Motor neuron (in vitro differentiated cells): Measurements from ENCODE around the gene GPA33. TPM values are rescaled to one million over a fixed set of nuclear protein-coding genes. Genes with fewer than 3 reads are reported as not detected.

Experiments used
- ATAC-seq, 8 experiments: fragments of 200-7000 bp; cut with Tn5 transposase; replicated peaks in 6 of 8; 2 replicates each; pipeline ENCODE4 v1.8.0; 2021; ENCODE audit warnings: mild to moderate bottlenecking in 8 of 8, moderate library complexity in 8 of 8
- H3K27ac ChIP-seq, 2 donors: fragments of 250-450 bp; sonication (Bioruptor Pico); 2 replicates each; pipeline ENCODE4 v1.9.0; 2021; ENCODE audit warnings: antibody characterized with exemption in 2 of 2, mild to moderate bottlenecking in 2 of 2, moderate library complexity in 1 of 2
- H3K4me1 ChIP-seq, 2 donors: fragments of 250-450 bp; sonication (Bioruptor Pico); replicated peaks in 1 of 2; 2 replicates each; pipeline ENCODE4 v1.6.1; 2021; ENCODE audit warnings: antibody characterized with exemption in 2 of 2, mild to moderate bottlenecking in 2 of 2, moderate library complexity in 1 of 2
- H3K4me3 ChIP-seq, 5 donors: fragments of 250-450 bp; sonication (Bioruptor Pico); 2 replicates each; pipeline ENCODE4 v1.9.0; 2021; ENCODE audit warnings: antibody characterized with exemption in 5 of 5, mild to moderate bottlenecking in 5 of 5, moderate library complexity in 4 of 5
- WGBS, 10 experiments: fragments of 450-650 bp; shearing (Covaris generic); methylation state at CpG; one replicate each; pipeline ENCODE4 v1.0.0; 2022; 5-methylcytosine and 5-hydroxymethylcytosine counted together
- in situ Hi-C, 9 experiments: fragments of 400-800 bp; cut with MboI; loops; one replicate each; pipeline ENCODE4 v1.15.0; 2021; ENCODE audit warnings: low sequenced_read_pairs in 9 of 9, low pct_unique_long_range_greater_than_20kb in 2 of 9; ENCODE audit not compliant: unreplicated experiment in 9 of 9
- total RNA-seq, 8 experiments: library from RNA; unstranded; fragments of 300-600 nt; gene quantifications; 2 replicates each; pipeline versions ENCODE4 v1.2.3 to v1.2.4, GENCODE V29; 2022

GPA33 gene
- total RNA-seq, 8 experiments from 2014 or later, result 0.14 to 1.2 (median 0.24) TPM; not detected in 1

GRCh38 chr1:167094690-167095089 is 4.5 kb upstream of the GPA33 start:
- peak in 1 of 8 experiments; percentile 5 for ATAC-seq
- Histone ChIP-seq H3K4me1 (no peaks in the 10 kb centered on the region), H3K4me3 (no peak overlapping the region), H3K27ac (no peak overlapping the region)
- in situ Hi-C loops, result loop anchor here in 1 of 9 experiments (25.0 kb wide), 1 partner anchor 118 kb away; the partner anchor contains the start of gene POU2F1
- WGBS, 10 experiments, result 14 to 100% (median 88%) methylated on average over 1 to 8 of the region's 8 CpGs; no CpG with 5 or more reads in 3 of the 10 experiments

- Histone ChIP-seq H3K27ac (no peak within 1 kb of the TSS), H3K4me1 (no peaks in the 10 kb centered on the region), H3K4me3 (no peak within 1 kb of the TSS)
- peak in 1 of 8 experiments; percentile 17 for ATAC-seq
- 17 to 87% (median 78%) methylated on average over 2 to 8 of the region's 8 CpGs; no CpG with 5 or more reads in 3 of the 10 experiments for WGBS, 10 experiments
- in situ Hi-C loops, result loop anchor here in 1 of 9 experiments (25.0 kb wide), 1 partner anchor 118 kb away; the partner anchor contains the start of gene POU2F1
These were observed 3.8 kb upstream of the GPA33 start, which contains the start of gene STYXL2 for GRCh38 chr1:167093846-167094516. STYXL2 (plus strand) TSS chr1:167094075; CDS start chr1:167094850, 775 bp downstream.

GRCh38 chr1:167092653-167093052 is 2.5 kb upstream of the GPA33 start:
- 22 to 100% (median 94%) methylated on average over 1 of the region's 1 CpG; no CpG with 5 or more reads in 2 of the 10 experiments for WGBS, 10 experiments
- no peak for ATAC-seq
- Histone ChIP-seq H3K27ac (no peak overlapping the region), H3K4me3 (no peak overlapping the region), H3K4me1 (no peaks in the 10 kb centered on the region)
- in situ Hi-C loops, result loop anchor here in 1 of 9 experiments (25.0 kb wide), 1 partner anchor 120 kb away; the partner anchor contains the start of gene POU2F1

GRCh38 chr1:167089939-167090313 is 251 bp downstream of the GPA33 start:
- in situ Hi-C loops, result loop anchor here in 2 of 9 experiments (10.0 to 25.0 kb wide), 2 partner anchors 122 to 125 kb away; partner anchors contain the start of gene POU2F1 (in 1 of the 2)
- H3K4me1 ChIP-seq, result no peaks in the 10 kb centered on the region

GRCh38 chr1:167088746-167089417 is 1.3 kb downstream of the GPA33 start:
- no peak overlapping the region for H3K27ac ChIP-seq
- ATAC-seq, result peak in 1 of 8 experiments; percentile 18
- 6 to 100% (median 60%) methylated on average over 1 to 5 of the region's 6 CpGs; no CpG with 5 or more reads in 3 of the 10 experiments for WGBS, 10 experiments
- in situ Hi-C loops, result loop anchor here in 2 of 9 experiments (10.0 to 25.0 kb wide), 2 partner anchors 123 to 126 kb away; partner anchors contain the start of gene POU2F1 (in 1 of the 2)
- H3K4me3 ChIP-seq, result no peak overlapping the region
- H3K4me1 ChIP-seq, result no peaks in the 10 kb centered on the region

More at GRCh38 chr1:167089939-167090313, 251 bp downstream of the GPA33 start:
- 0 to 100% (median 30%) methylated on average over 1 to 2 of the region's 2 CpGs; no CpG with 5 or more reads in 2 of the 10 experiments for WGBS, 10 experiments
- Histone ChIP-seq H3K4me3 (no peak overlapping the region), H3K27ac (no peak overlapping the region)
- ATAC-seq, result peak in 3 of 8 experiments; percentile 54 to 75 (median 67)

- H3K27ac ChIP-seq, result no peak overlapping the region
- WGBS, 10 experiments, result 40 to 100% (median 74%) methylated on average over 1 to 3 of the region's 3 CpGs; no CpG with 5 or more reads in 4 of the 10 experiments
- no peaks in the 10 kb centered on the region for H3K4me1 ChIP-seq
- in situ Hi-C loops, result loop anchor here in 2 of 9 experiments (10.0 to 25.0 kb wide), 2 partner anchors 126 to 128 kb away; partner anchors contain the start of gene POU2F1 (in 1 of the 2)
- no peak for ATAC-seq
- H3K4me3 ChIP-seq, result no peak overlapping the region
These were observed 3.4 kb downstream of the GPA33 start for GRCh38 chr1:167086768-167087167.

- H3K4me1 ChIP-seq, result no peaks in the 10 kb centered on the region
- no peak overlapping the region for H3K4me3 ChIP-seq
- WGBS, 10 experiments, result 14 to 94% (median 62%) methylated on average over 1 to 5 of the region's 7 CpGs; no CpG with 5 or more reads in 3 of the 10 experiments
- H3K27ac ChIP-seq, result no peak overlapping the region
- in situ Hi-C loops, result loop anchor here in 2 of 9 experiments (10.0 to 25.0 kb wide), 2 partner anchors 126 to 129 kb away; partner anchors contain the start of gene POU2F1 (in 1 of the 2)
- no peak for ATAC-seq
These were observed 4.1 kb downstream of the GPA33 start for GRCh38 chr1:167086033-167086432.

GRCh38 chr1:167084757-167085156 is 5.4 kb downstream of the GPA33 start:
- in situ Hi-C loops, result loop anchor here in 2 of 9 experiments (10.0 to 25.0 kb wide), 2 partner anchors 128 to 130 kb away; partner anchors contain the start of gene POU2F1 (in 1 of the 2)
- no peak for ATAC-seq
- H3K4me1 ChIP-seq, result no peaks in the 10 kb centered on the region
- no peak overlapping the region for H3K4me3 ChIP-seq
- H3K27ac ChIP-seq, result no peak overlapping the region

GRCh38 chr1:167083871-167084270 is 6.3 kb downstream of the GPA33 start:
- no peak for ATAC-seq
- Histone ChIP-seq H3K4me1 (no peaks in the 10 kb centered on the region), H3K4me3 (no peak overlapping the region), H3K27ac (no peak overlapping the region)
- in situ Hi-C loops, result loop anchor here in 2 of 9 experiments (10.0 to 25.0 kb wide), 2 partner anchors 128 to 131 kb away; partner anchors contain the start of gene POU2F1 (in 1 of the 2)
- 80 to 95% (median 89%) methylated on average over 1 to 3 of the region's 3 CpGs; no CpG with 5 or more reads in 4 of the 10 experiments for WGBS, 10 experiments

- 20 to 90% (median 74%) methylated on average over 1 to 6 of the region's 6 CpGs for WGBS, 10 experiments
- ATAC-seq, result no peak
- no peaks in the 10 kb centered on the region for H3K4me1 ChIP-seq
- in situ Hi-C loops, result loop anchor here in 2 of 9 experiments (10.0 to 25.0 kb wide), 2 partner anchors 129 to 132 kb away; partner anchors contain the start of gene POU2F1 (in 1 of the 2)
- no peak overlapping the region for H3K4me3 ChIP-seq
- H3K27ac ChIP-seq, result no peak overlapping the region
These were observed 7.0 kb downstream of the GPA33 start for GRCh38 chr1:167083066-167083665.

GRCh38 chr1:167082511-167083027 is 7.6 kb downstream of the GPA33 start:
- Histone ChIP-seq H3K4me1 (no peaks in the 10 kb centered on the region), H3K4me3 (no peak overlapping the region), H3K27ac (no peak overlapping the region)
- WGBS, 10 experiments, result 0 to 93% (median 69%) methylated on average over 1 to 10 of the region's 11 CpGs; no CpG with 5 or more reads in 2 of the 10 experiments
- ATAC-seq, result peak in 3 of 8 experiments; percentile 20 to 88 (median 56)
- in situ Hi-C loops, result loop anchor here in 2 of 9 experiments (10.0 to 25.0 kb wide), 2 partner anchors 130 to 132 kb away; partner anchors contain the start of gene POU2F1 (in 1 of the 2)
